Upper lobe of left lung (tissue), 4 donors: Measurements from ENCODE around the gene RER1.

Source experiments
- CTCF ChIP-seq, 6 experiments: fragments of 450-650 bp in 4 of 6; fragments of 200-600 bp in 2 of 6; sonication (generic) in 2 of 6; IDR thresholded peaks; one replicate each; pipeline ENCODE4 v1.5.1; 2016 to 2019; ENCODE audit warnings: antibody characterized with exemption in 6 of 6
- EP300 ChIP-seq, 4 donors: sonication (generic); formaldehyde crosslinking; IDR thresholded peaks; one replicate each; pipeline ENCODE4 v1.5.1; 2017; ENCODE audit warnings: antibody characterized with exemption in 4 of 4, control low read depth in 2 of 4
- POLR2A ChIP-seq, 4 donors: fragments of 450-650 bp; IDR thresholded peaks; one replicate each; pipeline ENCODE4 v1.5.1; 2016 to 2017; ENCODE audit warnings: antibody characterized with exemption in 4 of 4, mild to moderate bottlenecking in 2 of 4
- POLR2AphosphoS5 ChIP-seq, 2 donors: sonication (generic); formaldehyde crosslinking; IDR thresholded peaks; one replicate each; pipeline ENCODE4 v1.5.1; 2017; ENCODE audit warnings: antibody characterized with exemption in 2 of 2

- no peak for TF ChIP-seq CTCF (IDR thresholded peaks at IDR 0.05)
- no peak for TF ChIP-seq POLR2A (IDR thresholded peaks at IDR 0.05)
- TF ChIP-seq POLR2AphosphoS5 (IDR thresholded peaks at IDR 0.05): no peak
- no peak for TF ChIP-seq EP300 (IDR thresholded peaks at IDR 0.05)
These were observed 60.1 kb downstream of the RER1 start for GRCh38 chr1:2451741-2452140.
